GM11168 (cell line): Measurements from ENCODE around the gene ROR2.

Experiments used
- in situ Hi-C: fragments of 300-500 bp; cut with MboI; formaldehyde crosslinking; loops from one replicate; pipeline ENCODE4 v1.12.0; 2022; ENCODE audit warnings: low sequenced_read_pairs; ENCODE audit not compliant: unreplicated experiment

ROR2 gene

GRCh38 chr9:91784673-91785446 lies 165.2 kb downstream of the ROR2 start:
- in situ Hi-C loops, result no loop called here

- in situ Hi-C loops, result no loop called here
Measured at GRCh38 chr9:91783876-91784672, 166.0 kb downstream of the ROR2 start.

GRCh38 chr9:91783411-91783810 lies 166.6 kb downstream of the ROR2 start:
- in situ Hi-C loops, result no loop called here

- in situ Hi-C loops, result no loop called here
Measured at GRCh38 chr9:91782708-91783214, 167.3 kb downstream of the ROR2 start.

- in situ Hi-C loops, result no loop called here
Measured at GRCh38 chr9:91781906-91782305, 168.1 kb downstream of the ROR2 start.

GRCh38 chr9:91781116-91781515 lies 168.9 kb downstream of the ROR2 start:
- in situ Hi-C loops, result no loop called here

GRCh38 chr9:91778031-91778430 lies 172.0 kb downstream of the ROR2 start:
- in situ Hi-C loops, result no loop called here

- in situ Hi-C loops, result no loop called here
Measured at GRCh38 chr9:91777292-91777830, 172.7 kb downstream of the ROR2 start.

- in situ Hi-C loops, result no loop called here
Measured at GRCh38 chr9:91776409-91777291, 173.4 kb downstream of the ROR2 start.

- in situ Hi-C loops, result no loop called here
Measured at GRCh38 chr9:91775708-91776028, 174.4 kb downstream of the ROR2 start.

- in situ Hi-C loops, result no loop called here
Measured at GRCh38 chr9:91775011-91775707, 174.9 kb downstream of the ROR2 start.

GRCh38 chr9:91773156-91773555 lies 176.9 kb downstream of the ROR2 start:
- in situ Hi-C loops, result no loop called here

GRCh38 chr9:91771864-91772263 lies 178.2 kb downstream of the ROR2 start:
- in situ Hi-C loops, result no loop called here

GRCh38 chr9:91771027-91771426 lies 179.0 kb downstream of the ROR2 start:
- in situ Hi-C loops, result no loop called here

GRCh38 chr9:91770229-91770628 lies 179.8 kb downstream of the ROR2 start:
- in situ Hi-C loops, result no loop called here

- in situ Hi-C loops, result loop anchor here (10.0 kb wide), 1 partner anchor 186 kb away; the partner anchor contains the start of gene ROR2
Measured at GRCh38 chr9:91768977-91769916, 180.8 kb downstream of the ROR2 start.

- in situ Hi-C loops, result loop anchor here (10.0 kb wide), 1 partner anchor 186 kb away; the partner anchor contains the start of gene ROR2
Measured at GRCh38 chr9:91768507-91768906, 181.5 kb downstream of the ROR2 start.

- in situ Hi-C loops, result loop anchor here (10.0 kb wide), 1 partner anchor 188 kb away; the partner anchor contains the start of gene ROR2
Measured at GRCh38 chr9:91766315-91767069, 183.5 kb downstream of the ROR2 start.
